CD1c-positive myeloid dendritic cell (primary cell): ENCODE measurements around the gene SMPD1.

Experiments used
- DNase-seq: peaks from one replicate; pipeline ENCODE4 v3.0.0-alpha.2; 2016; ENCODE audit errors: extremely low spot score

SMPD1 gene

GRCh38 chr11:6414874-6415328 lies 24.6 kb downstream of the SMPD1 start:
- DNase-seq: peak; percentile 73

- DNase-seq: peak; percentile 45
Measured at GRCh38 chr11:6415797-6416196, 25.5 kb downstream of the SMPD1 start.

- DNase-seq: no peak
Measured at GRCh38 chr11:6417907-6418556, 27.8 kb downstream of the SMPD1 start.

GRCh38 chr11:6418557-6419008 lies 28.3 kb downstream of the SMPD1 start:
- DNase-seq: no peak

- DNase-seq: peak; percentile 62
Measured at GRCh38 chr11:6419009-6419631, 28.8 kb downstream of the SMPD1 start, which contains the start of gene APBB1. APBB1 (minus strand) TSS chr11:6419094; CDS start chr11:6411347, 7,747 bp downstream.

GRCh38 chr11:6420677-6421076 lies 30.4 kb downstream of the SMPD1 start:
- DNase-seq: no peak

- no peak for DNase-seq
Measured at GRCh38 chr11:6427516-6427915, 37.2 kb downstream of the SMPD1 start.

GRCh38 chr11:6431861-6432260 lies 41.6 kb downstream of the SMPD1 start:
- DNase-seq: no peak

GRCh38 chr11:6433998-6434660 lies 43.9 kb downstream of the SMPD1 start:
- no peak for DNase-seq

GRCh38 chr11:6437423-6437822 lies 47.1 kb downstream of the SMPD1 start:
- DNase-seq: no peak

GRCh38 chr11:6437993-6438392 lies 47.7 kb downstream of the SMPD1 start:
- DNase-seq: peak; percentile 66

GRCh38 chr11:6438979-6439571 lies 48.8 kb downstream of the SMPD1 start:
- DNase-seq: peak; percentile 69

- DNase-seq: no peak
Measured at GRCh38 chr11:6440906-6441358, 50.7 kb downstream of the SMPD1 start, which contains the start of gene HPX. HPX (minus strand) TSS chr11:6440987; CDS start chr11:6440963, 24 bp downstream.

GRCh38 chr11:6442441-6442840 lies 52.2 kb downstream of the SMPD1 start:
- no peak for DNase-seq

- DNase-seq: peak; percentile 65
Measured at GRCh38 chr11:6443269-6444003, 53.2 kb downstream of the SMPD1 start.
